Measurements from ENCODE around the gene HSD17B13.

DNA sequence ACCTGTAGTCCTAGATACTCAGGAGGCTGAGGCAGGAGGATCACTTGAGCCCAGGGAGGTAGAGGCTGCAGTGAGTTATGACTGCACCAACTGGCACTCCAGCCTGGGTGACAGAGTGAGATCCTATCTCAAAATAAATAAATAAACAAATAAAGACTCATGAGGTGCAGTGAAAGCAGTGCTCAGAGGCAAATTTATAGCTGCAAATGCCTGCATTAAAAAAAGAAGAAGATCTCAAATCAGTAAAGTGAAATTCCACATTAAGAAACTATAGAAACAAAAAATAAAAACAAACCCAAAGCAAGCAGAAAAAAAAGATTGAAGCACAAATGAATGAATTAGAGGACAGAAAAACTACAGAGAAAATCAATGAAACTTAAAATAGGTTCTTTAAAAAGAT, 22.5 kb upstream of the HSD17B13 start:
- TF ChIP-seq, protein P1, sequence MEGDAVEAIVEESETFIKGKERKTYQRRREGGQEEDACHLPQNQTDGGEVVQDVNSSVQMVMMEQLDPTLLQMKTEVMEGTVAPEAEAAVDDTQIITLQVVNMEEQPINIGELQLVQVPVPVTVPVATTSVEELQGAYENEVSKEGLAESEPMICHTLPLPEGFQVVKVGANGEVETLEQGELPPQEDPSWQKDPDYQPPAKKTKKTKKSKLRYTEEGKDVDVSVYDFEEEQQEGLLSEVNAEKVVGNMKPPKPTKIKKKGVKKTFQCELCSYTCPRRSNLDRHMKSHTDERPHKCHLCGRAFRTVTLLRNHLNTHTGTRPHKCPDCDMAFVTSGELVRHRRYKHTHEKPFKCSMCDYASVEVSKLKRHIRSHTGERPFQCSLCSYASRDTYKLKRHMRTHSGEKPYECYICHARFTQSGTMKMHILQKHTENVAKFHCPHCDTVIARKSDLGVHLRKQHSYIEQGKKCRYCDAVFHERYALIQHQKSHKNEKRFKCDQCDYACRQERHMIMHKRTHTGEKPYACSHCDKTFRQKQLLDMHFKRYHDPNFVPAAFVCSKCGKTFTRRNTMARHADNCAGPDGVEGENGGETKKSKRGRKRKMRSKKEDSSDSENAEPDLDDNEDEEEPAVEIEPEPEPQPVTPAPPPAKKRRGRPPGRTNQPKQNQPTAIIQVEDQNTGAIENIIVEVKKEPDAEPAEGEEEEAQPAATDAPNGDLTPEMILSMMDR (IDR thresholded peaks at IDR 0.05): no peak
- TF ChIP-seq EZH2 (IDR thresholded peaks at IDR 0.05; ENCODE audit: borderline replicate concordance, insufficient read depth, low read depth, low read length, poor library complexity, severe bottlenecking): no peak
